HG03039 (cell line): ENCODE results near the gene CADM2.

Experiments used
- ATAC-seq: cut with Tn5 transposase; IDR thresholded peaks from one replicate; pipeline ENCODE4 v1.9.1; 2021; ENCODE audit warnings: mild to moderate bottlenecking, moderate library complexity; ENCODE audit not compliant: unreplicated experiment

The CADM2 gene

DNA sequence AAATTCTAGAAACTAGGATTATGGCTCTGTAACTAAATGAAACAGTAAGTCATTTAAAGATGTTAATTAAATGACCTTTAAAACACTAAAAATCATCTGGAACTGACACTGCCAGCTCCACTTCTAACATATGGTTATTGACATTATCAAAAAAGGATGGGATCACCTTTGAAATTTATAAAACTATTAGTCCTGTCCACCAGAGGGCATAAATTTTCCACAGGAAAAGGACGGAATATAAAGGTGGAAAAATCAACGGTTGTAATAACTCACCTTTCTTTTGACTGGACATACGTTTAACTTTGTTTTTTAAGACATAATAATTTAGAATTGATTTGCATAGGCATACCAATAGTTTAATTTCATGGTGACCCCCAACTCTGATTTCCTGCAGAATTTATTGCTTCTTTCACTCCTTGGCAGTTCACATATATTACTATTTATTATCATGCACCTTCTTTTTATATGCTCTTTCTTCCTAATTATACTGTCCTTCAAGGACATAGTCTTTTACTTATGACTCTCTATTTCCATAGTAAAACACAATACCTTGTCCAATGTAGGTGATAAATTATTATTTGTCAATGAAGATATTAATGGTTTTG is 345.7 kb downstream of the CADM2 start:
- ATAC-seq: no peak

- no peak for ATAC-seq
Observed at GRCh38 chr3:85312331-85312730, 353.5 kb downstream of the CADM2 start.

DNA sequence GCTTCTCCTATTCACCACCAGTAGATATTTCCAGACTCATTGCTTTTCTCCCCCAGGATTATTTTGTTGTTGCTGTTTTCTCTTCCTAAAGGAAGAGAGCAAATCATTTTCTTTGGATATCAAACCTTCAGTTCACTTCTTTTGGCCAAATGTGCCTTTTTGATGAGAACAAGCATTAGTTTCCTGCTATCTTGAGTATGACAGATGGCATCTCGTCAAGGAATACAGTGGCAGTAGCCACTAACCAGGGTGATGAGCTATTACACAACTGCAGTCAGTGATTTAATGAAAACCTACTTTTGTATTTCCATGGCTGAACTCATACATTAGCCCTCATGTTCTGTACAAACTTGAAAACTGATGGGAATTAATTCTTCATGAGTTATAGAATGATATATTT is 354.6 kb downstream of the CADM2 start:
- ATAC-seq: no peak

GRCh38 chr3:85316252-85316651 is 357.5 kb downstream of the CADM2 start:
- ATAC-seq: no peak

- no peak for ATAC-seq
Observed at GRCh38 chr3:85321892-85322291, 363.1 kb downstream of the CADM2 start.

GRCh38 chr3:85330071-85330470 is 371.3 kb downstream of the CADM2 start:
- no peak for ATAC-seq

- no peak for ATAC-seq
Observed at GRCh38 chr3:85337895-85338294, 379.1 kb downstream of the CADM2 start.

DNA sequence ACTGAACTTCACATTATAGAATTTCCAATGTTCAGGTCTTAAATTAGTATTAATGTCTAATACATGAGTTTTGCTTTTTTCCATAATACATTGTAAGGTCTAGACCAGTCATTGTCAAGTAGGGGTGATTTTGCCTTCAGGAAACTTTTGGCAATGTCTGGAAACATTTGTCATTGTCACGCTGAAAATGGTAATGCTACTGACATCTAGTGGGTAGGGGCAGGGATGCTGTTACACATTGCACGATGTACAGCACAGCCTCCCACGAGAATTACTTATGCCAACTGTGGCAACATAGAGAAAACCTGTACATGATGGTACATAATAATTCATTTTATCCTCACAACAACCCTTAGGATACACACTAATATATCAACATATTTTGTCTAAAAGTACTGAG is 384.1 kb downstream of the CADM2 start:
- no peak for ATAC-seq

- no peak for ATAC-seq
Observed at GRCh38 chr3:85355572-85355971, 396.8 kb downstream of the CADM2 start.

DNA sequence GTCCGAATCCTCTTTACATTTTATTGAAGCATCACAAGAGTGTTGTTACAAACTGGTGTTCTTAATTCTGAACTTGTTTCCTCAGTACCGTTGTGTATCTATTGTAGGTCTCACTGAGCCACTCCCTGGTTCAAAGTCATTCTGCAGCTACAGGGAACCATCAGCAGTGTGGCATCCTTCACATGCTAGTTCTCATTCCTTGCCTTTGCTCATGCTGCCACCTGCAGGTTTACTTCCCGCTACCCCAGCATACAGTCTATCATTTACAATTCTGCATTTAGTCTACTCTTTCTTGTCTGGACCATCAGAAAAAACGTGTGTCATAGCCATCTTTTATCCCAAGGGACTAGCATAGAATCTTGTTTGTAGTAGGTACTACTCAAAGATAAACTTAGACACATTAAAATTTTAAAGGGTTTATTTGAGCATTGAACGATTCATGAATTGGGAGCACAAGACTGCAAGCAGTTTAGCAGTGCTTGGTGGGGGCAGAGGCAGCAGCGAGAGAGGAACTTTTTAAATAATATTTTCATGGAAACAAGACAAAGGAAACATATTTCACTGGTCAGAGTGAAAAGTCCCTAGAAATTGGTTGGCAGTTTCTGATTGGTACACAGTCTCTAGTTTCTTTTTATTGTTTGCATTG is 402.1 kb downstream of the CADM2 start:
- ATAC-seq: no peak

DNA sequence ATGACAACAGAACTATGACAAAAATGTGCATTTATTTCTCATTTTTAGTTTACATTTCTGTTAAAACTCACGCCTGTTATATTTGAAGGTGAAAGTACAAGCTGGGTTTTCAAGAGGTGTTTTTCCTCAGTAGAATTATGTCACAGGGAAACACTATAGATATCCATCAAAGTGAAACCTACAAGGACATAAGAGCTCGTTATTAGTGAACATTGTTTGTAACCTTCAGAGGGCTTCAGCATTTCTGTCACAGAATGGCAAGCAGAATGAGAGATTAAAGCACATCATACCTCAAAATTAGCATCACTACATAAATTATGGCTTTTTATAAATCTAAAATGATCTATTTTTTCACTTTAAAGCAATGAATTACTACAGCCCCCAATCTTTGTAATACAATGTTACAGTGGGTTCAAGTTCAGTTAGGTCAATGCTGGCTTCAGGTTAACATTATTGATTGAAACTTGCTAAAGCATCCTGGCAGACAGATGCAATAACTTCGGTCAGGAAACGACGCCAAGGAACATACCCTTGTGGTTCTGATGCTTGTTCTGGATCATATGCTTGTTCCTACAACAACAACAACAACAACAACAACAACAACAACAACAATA is 405.6 kb downstream of the CADM2 start:
- ATAC-seq: no peak

GRCh38 chr3:85370341-85370740 is 411.6 kb downstream of the CADM2 start:
- no peak for ATAC-seq

DNA sequence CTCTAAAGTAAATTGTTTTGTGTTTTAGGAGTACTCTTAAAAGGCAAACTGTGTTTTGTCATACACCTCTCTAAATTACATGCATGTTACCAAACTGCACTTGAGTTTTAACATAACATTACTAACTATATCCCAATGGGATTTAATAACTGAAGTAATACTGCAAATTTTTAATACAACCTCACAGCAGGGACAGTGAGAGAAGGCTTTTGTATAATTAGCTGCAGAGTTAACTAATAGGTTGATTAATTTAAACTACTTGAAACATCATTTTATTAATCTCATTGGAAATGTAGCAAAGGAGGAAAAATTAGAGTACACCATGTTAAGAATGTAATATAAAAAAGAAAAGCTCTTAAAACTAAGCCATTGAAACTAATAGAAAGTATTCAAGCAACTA is 417.3 kb downstream of the CADM2 start:
- no peak for ATAC-seq

DNA sequence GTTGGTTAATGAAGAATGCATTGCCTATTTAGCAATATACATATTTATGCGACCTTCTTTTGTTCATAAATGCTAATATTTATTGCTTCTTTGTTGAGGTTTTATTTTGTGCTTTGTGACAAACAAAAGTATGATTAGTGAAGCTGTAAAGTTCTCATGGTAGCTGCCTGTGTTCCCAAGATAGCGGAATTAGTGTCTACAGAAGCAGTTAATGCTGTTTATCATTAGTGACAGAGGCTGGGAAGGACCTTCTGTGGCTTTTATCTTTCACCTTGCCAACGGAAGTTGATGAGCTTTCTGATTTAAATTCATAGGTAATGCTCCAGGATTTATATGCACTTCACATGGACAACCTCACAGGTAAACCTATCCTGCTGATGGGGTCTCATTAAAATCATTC is 418.3 kb downstream of the CADM2 start:
- ATAC-seq: no peak

DNA sequence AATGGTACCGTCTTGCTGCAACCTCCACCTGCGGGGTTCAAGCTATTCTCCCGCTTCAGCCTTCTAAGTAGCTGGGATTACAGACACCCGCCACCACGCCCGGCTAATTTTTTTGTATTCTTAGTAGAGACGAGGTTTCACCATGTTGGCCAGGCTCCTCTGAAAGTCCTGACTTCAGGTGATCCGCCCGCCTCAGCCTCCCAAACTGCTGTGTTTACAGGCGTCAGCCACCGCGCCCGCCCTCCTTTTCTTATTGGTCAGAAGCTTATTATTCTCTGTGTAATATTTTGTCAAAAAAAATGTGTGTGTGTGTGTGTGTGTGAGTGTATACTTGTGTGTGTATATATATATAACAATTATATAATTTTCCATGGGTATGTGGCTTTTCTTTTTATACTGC is 425.6 kb downstream of the CADM2 start:
- ATAC-seq: no peak

GRCh38 chr3:85387913-85388505 is 429.2 kb downstream of the CADM2 start:
- ATAC-seq: no peak

GRCh38 chr3:85394424-85394823 is 435.6 kb downstream of the CADM2 start:
- ATAC-seq: no peak

DNA sequence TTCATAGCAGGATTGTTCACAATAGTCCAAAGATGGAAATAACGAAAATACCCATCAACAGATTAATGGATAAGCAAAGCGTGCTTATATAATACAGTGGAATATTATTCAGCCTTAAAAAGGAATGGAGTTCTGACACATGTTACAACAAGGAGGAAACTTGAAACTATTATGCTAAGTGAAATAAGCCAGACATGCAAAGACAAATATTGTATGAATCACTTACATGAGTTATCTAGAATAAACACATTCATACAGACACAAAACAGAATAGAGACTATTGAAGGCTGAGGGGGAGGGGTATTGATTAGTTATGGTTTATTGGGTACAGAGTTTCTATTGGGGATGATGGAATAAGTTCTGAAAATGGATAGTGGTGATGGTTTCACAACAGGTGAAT is 438.6 kb downstream of the CADM2 start:
- no peak for ATAC-seq

DNA sequence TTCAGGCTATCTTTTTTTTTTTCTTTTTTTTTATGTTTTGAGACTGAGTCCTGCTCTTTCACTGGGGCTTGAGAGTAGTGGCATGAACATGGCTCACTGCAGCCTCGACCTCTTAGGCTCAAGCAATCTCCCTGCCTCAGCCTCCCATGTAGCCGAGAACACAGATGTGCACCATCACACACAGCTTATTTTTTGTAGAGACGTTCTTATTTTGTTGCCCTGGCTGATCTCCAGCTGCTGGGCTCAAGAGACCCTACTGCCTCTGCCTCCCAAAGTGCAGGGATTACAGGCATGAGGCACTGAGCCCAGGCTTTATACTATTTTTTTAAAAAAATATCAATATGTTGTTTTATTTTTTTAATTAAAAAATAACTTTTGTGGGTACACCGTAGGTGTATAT is 467.3 kb downstream of the CADM2 start:
- ATAC-seq: no peak

- no peak for ATAC-seq
Observed at GRCh38 chr3:85427467-85427866, 468.7 kb downstream of the CADM2 start.

DNA sequence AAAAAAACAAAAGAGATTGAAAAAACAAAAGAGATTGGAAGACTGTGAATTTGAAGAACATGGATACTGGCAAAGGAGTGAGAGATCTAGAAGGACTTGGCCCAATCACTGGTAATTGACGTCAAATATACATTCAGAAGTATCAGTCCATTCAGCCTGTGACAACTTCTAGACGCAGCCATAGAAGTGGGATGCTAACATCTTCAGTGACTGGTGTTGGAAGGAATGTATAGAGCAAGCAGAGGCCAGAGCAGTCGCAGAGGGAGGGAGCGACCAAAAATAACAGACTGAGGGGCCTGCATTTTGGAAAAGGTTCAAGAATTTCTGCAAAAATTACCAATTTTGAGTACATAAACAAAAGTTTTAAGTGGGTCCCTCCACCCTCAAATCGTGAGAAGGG is 473.3 kb downstream of the CADM2 start:
- no peak for ATAC-seq

- ATAC-seq: no peak
Observed at GRCh38 chr3:85433319-85433718, 474.5 kb downstream of the CADM2 start.
